A673 (cell line): ENCODE measurements around the gene CKAP4.

Experiments used
- EZH2 ChIP-seq: fragments of 200-600 bp; sonication (generic); IDR thresholded peaks from 2 replicates; pipeline ENCODE4 v1.6.1; 2017; ENCODE audit warnings: borderline replicate concordance, low read depth, mild to moderate bottlenecking, mixed read lengths, antibody characterized with exemption, low read length; ENCODE audit not compliant: poor library complexity, severe bottlenecking
- TF ChIP-seq, protein P1 (sequence below): fragments of 300-800, 200-600 bp; sonication (generic); conservative IDR thresholded peaks from 2 replicates; pipeline ENCODE4 v1.5.1; 2017; ENCODE audit warnings: low read depth, mild to moderate bottlenecking, antibody characterized with exemption, low read length, moderate library complexity, mixed read lengths

DNA sequence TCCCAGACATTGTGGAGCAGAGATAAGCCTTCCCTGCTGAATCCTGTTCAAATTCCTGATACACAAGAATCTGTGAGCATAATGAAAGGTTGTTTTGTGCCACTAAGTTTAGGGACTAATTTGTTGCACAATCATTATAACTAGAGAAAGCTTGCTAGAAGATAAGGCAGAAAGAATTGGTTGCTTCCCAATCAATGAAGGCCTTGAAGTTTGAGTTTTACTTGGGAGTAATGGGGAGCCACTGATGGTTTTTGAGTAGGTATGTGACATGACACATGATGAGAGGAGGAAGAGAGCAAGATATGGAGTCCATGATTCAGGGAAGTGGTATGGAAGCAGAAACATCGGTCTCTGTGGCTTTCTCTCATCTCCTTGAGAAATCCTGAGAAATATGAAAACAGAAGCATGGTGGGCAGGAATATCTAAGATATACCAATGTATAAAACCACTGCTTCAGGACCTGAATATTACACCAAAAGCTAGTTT, 41.4 kb upstream of the CKAP4 start:
- TF ChIP-seq, protein P1, sequence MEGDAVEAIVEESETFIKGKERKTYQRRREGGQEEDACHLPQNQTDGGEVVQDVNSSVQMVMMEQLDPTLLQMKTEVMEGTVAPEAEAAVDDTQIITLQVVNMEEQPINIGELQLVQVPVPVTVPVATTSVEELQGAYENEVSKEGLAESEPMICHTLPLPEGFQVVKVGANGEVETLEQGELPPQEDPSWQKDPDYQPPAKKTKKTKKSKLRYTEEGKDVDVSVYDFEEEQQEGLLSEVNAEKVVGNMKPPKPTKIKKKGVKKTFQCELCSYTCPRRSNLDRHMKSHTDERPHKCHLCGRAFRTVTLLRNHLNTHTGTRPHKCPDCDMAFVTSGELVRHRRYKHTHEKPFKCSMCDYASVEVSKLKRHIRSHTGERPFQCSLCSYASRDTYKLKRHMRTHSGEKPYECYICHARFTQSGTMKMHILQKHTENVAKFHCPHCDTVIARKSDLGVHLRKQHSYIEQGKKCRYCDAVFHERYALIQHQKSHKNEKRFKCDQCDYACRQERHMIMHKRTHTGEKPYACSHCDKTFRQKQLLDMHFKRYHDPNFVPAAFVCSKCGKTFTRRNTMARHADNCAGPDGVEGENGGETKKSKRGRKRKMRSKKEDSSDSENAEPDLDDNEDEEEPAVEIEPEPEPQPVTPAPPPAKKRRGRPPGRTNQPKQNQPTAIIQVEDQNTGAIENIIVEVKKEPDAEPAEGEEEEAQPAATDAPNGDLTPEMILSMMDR, result no peak
- TF ChIP-seq EZH2, result no peak
